Panc1 (cell line): ENCODE data around the gene COL5A1. TPM values are rescaled to one million over a fixed set of nuclear protein-coding genes. Genes with fewer than 3 reads are reported as not detected.

Experiments
- ATAC-seq: fragments of 200-7000 bp; cut with Tn5 transposase; 2 replicates; pipeline ENCODE4 v1.9.1; 2020; ENCODE audit warnings: mild to moderate bottlenecking, moderate library complexity
- BruUV-seq: library from RNA; stranded (reverse); fragments of 400-500 nt; replicated peaks from 2 replicates; lab custom pipeline; 2021; lab: Mats Ljungman, UMichigan
- CTCF ChIA-PET: fragments of 300-600 bp; sonication (Branson Sonifier 250); formaldehyde crosslinking; loops from one replicate; lab custom pipeline; 2022; ENCODE audit warnings: antibody characterized with exemption; lab: Charles Lee
- POLR2A ChIA-PET: fragments of 300-600 bp; sonication (Branson Sonifier 250); formaldehyde crosslinking; loops from one replicate; lab custom pipeline; 2022; ENCODE audit warnings: antibody characterized with exemption; lab: Charles Lee
- DNase-seq: peaks from one replicate; pipeline ENCODE4 v3.0.0-alpha.2; 2010; ENCODE audit warnings: low read depth, low spot score
- H3K27ac ChIP-seq: 2 replicates; pipeline ENCODE4 v1.5.1; 2011; ENCODE audit warnings: mild to moderate bottlenecking, low read length, inconsistent platforms
- H3K27me3 ChIP-seq: fragments of 200-500 bp; sonication (Bioruptor generic); 2 replicates; pipeline ENCODE4 v1.6.0; 2014; ENCODE audit warnings: low read length, inconsistent platforms; ENCODE audit not compliant: control insufficient read depth, insufficient read depth
- H3K36me3 ChIP-seq: fragments of 200-500 bp; sonication (Bioruptor generic); 2 replicates; pipeline ENCODE4 v1.5.1; 2014; ENCODE audit warnings: inconsistent platforms, mild to moderate bottlenecking, low read length, moderate library complexity; ENCODE audit not compliant: control insufficient read depth, insufficient read depth
- H3K4me1 ChIP-seq: 2 replicates; pipeline ENCODE4 v1.5.1; 2011; ENCODE audit warnings: inconsistent platforms, mild to moderate bottlenecking, low read length, moderate library complexity; ENCODE audit not compliant: control insufficient read depth, insufficient read depth
- H3K4me3 ChIP-seq, 2 experiments: 2 replicates each; pipeline ENCODE4 v1.5.1; 2011 to 2012; ENCODE audit warnings: low read depth in 2 of 2, low read length in 2 of 2, mild to moderate bottlenecking in 2 of 2, inconsistent platforms in 1 of 2, moderate library complexity in 1 of 2
- H3K9me3 ChIP-seq: fragments of 200-500 bp; sonication (Bioruptor generic); 2 replicates; pipeline ENCODE4 v1.5.1; 2014; ENCODE audit warnings: low read depth, mild to moderate bottlenecking, inconsistent platforms, low read length, moderate library complexity; ENCODE audit not compliant: control insufficient read depth, insufficient read depth
- POLR2AphosphoS5 ChIP-seq: IDR thresholded peaks from 2 replicates; pipeline ENCODE4 v1.6.1; 2012; ENCODE audit warnings: mild to moderate bottlenecking, low read depth, low read length, moderate library complexity
- SIN3A ChIP-seq: IDR thresholded peaks from 2 replicates; pipeline ENCODE4 v1.6.1; 2012; ENCODE audit warnings: low read depth, mild to moderate bottlenecking, low read length, moderate library complexity, borderline replicate concordance; ENCODE audit not compliant: insufficient read depth
- TCF7L2 ChIP-seq: IDR thresholded peaks from 2 replicates; pipeline ENCODE4 v1.6.1; 2011; ENCODE audit warnings: mild to moderate bottlenecking, low read depth, low read length, inconsistent platforms
- in situ Hi-C: cut with HindIII; loops from 2 replicates; pipeline ENCODE4 v1.10.0; 2016; ENCODE audit warnings: low sequenced_read_pairs, low pct_unique_long_range_greater_than_20kb
- intact Hi-C: fragments of 100-400 bp; cut with micrococcal nuclease; formaldehyde crosslinking; loops from one replicate; pipeline ENCODE4 v1.10.0; 2022; ENCODE audit not compliant: unreplicated experiment
- total RNA-seq: library from RNA; stranded (reverse); gene quantifications from one replicate; pipeline ENCODE4 v1.2.1, GENCODE V29; 2021; ENCODE audit not compliant: unreplicated experiment
- TF ChIP-seq, protein P1 (sequence below): fragments of 450-650 bp; IDR thresholded peaks from 2 replicates; pipeline ENCODE4 v1.5.1; 2017; ENCODE audit warnings: mild to moderate bottlenecking
- TF ChIP-seq, protein P2 (sequence below), 2 experiments: IDR thresholded peaks; 2 replicates each; pipeline ENCODE4 v1.6.1; 2011 to 2012; ENCODE audit warnings: low read depth in 2 of 2, control low read depth in 1 of 2, low read length in 1 of 2, mild to moderate bottlenecking in 1 of 2, moderate library complexity in 1 of 2; ENCODE audit not compliant: insufficient read depth in 1 of 2

COL5A1 gene
- total RNA-seq, 1 experiment from 2014 or later, result 5.7 TPM

DNA sequence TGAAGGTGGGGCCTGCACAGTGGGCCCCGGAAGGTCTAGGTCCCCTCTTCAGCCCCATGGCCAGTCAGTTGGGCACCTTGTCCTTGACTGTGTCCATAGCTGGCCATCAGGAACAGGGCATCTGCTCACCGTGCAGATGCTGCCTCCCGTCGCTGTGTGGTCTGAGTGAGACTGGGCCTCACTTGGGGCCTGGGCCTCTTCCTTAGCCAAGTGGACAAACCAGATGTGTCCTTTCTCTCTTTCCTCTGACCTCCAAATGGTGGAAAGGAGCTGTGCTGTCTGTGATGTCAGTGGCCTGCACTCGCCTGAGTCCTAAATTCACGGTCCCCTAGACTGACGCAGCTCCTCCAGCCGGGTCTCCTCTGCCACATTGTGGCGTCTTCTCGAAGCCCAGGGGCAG is 114.5 kb downstream of the COL5A1 start:
- in situ Hi-C loops, result no loop called here
- intact Hi-C loops, result no loop called here
- ChIA-PET POLR2A (no interaction called here), CTCF (no interaction called here)
- no peaks in the 10 kb centered on the region for H3K4me1 ChIP-seq
- no peak overlapping the region for H3K27ac ChIP-seq
- no peaks in the 10 kb centered on the region for H3K9me3 ChIP-seq
- ATAC-seq, result no peak
- no peaks in the 10 kb centered on the region for H3K27me3 ChIP-seq
- no peak for DNase-seq
- no TSS peak for BruUV-seq
- H3K4me3 ChIP-seq, result no peak overlapping the region
- TF ChIP-seq TCF7L2, result no peak
- TF ChIP-seq SIN3A, result no peak
- TF ChIP-seq, protein P1, sequence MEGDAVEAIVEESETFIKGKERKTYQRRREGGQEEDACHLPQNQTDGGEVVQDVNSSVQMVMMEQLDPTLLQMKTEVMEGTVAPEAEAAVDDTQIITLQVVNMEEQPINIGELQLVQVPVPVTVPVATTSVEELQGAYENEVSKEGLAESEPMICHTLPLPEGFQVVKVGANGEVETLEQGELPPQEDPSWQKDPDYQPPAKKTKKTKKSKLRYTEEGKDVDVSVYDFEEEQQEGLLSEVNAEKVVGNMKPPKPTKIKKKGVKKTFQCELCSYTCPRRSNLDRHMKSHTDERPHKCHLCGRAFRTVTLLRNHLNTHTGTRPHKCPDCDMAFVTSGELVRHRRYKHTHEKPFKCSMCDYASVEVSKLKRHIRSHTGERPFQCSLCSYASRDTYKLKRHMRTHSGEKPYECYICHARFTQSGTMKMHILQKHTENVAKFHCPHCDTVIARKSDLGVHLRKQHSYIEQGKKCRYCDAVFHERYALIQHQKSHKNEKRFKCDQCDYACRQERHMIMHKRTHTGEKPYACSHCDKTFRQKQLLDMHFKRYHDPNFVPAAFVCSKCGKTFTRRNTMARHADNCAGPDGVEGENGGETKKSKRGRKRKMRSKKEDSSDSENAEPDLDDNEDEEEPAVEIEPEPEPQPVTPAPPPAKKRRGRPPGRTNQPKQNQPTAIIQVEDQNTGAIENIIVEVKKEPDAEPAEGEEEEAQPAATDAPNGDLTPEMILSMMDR, result no peak
- no peak for TF ChIP-seq POLR2AphosphoS5
- TF ChIP-seq, protein P2, sequence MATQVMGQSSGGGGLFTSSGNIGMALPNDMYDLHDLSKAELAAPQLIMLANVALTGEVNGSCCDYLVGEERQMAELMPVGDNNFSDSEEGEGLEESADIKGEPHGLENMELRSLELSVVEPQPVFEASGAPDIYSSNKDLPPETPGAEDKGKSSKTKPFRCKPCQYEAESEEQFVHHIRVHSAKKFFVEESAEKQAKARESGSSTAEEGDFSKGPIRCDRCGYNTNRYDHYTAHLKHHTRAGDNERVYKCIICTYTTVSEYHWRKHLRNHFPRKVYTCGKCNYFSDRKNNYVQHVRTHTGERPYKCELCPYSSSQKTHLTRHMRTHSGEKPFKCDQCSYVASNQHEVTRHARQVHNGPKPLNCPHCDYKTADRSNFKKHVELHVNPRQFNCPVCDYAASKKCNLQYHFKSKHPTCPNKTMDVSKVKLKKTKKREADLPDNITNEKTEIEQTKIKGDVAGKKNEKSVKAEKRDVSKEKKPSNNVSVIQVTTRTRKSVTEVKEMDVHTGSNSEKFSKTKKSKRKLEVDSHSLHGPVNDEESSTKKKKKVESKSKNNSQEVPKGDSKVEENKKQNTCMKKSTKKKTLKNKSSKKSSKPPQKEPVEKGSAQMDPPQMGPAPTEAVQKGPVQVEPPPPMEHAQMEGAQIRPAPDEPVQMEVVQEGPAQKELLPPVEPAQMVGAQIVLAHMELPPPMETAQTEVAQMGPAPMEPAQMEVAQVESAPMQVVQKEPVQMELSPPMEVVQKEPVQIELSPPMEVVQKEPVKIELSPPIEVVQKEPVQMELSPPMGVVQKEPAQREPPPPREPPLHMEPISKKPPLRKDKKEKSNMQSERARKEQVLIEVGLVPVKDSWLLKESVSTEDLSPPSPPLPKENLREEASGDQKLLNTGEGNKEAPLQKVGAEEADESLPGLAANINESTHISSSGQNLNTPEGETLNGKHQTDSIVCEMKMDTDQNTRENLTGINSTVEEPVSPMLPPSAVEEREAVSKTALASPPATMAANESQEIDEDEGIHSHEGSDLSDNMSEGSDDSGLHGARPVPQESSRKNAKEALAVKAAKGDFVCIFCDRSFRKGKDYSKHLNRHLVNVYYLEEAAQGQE (IDR thresholded peaks at IDR 0.05; ENCODE audit: insufficient read depth in 1 of 2, low read depth in 2 of 2, low read length in 1 of 2), result no peak
- H3K36me3 ChIP-seq, result no peaks in the 10 kb centered on the region

DNA sequence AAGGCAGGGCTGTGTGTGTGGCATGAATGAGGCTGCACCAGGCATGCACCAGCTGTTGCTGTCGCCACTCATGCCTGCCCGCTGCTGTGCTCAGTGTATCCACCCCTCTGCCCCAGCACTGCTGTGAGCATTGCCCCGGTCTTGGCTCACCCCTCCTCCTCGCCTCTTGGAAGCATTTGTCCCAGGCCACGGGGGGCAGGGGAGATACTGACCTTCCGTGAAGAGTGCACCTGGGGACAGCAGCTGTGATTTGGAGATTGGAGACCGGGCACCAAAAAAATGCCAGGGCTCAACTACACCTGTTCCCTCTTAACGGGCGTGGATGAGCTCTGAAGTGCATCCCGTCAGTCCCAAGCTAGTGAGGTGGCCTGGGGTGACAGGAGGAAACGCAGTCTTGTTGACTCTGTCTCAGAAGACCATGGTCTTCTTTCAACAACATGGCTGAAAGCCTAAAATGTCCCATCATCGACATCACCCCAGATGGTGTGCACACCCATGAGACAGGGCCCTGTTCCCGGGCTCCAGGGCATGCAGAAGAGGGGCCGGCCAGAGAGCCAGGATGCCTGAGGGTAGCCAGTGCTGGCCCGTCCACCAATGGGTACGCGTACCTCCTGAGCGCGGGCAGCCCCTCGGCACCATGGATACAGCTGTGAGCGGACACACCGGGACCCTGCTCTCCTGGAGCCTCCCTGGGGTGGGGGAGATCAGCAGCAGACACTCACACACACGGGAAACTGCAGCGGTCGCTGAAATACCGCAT is 115.8 kb downstream of the COL5A1 start:
- TF ChIP-seq, protein P1, result no peak
- Histone ChIP-seq H3K4me3 (no peak overlapping the region), H3K4me1 (no peaks in the 10 kb centered on the region), H3K9me3 (no peaks in the 10 kb centered on the region), H3K36me3 (no peaks in the 10 kb centered on the region), H3K27me3 (no peaks in the 10 kb centered on the region), H3K27ac (no peak overlapping the region)
- ChIA-PET CTCF (no interaction called here), POLR2A (no interaction called here)
- no peak for ATAC-seq
- in situ Hi-C loops, result no loop called here
- no TSS peak for BruUV-seq
- intact Hi-C loops, result no loop called here
- no peak for DNase-seq
